GM12874 (cell line): ENCODE measurements around the gene SDHAF1.

Experiments
- CTCF ChIP-seq: IDR thresholded peaks from 2 replicates; pipeline ENCODE4 v1.5.1; 2011; ENCODE audit warnings: low read depth, mild to moderate bottlenecking, control low read depth, low read length, moderate library complexity; ENCODE audit not compliant: insufficient read depth

SDHAF1 gene

GRCh38 chr19:36003284-36003683 lies 8.3 kb downstream of the SDHAF1 start:
- no peak for TF ChIP-seq CTCF

GRCh38 chr19:36006955-36007354 lies 12.0 kb downstream of the SDHAF1 start:
- TF ChIP-seq CTCF: no peak

- no peak for TF ChIP-seq CTCF
Observed at GRCh38 chr19:36008336-36008978, 13.5 kb downstream of the SDHAF1 start, which contains the start of gene SYNE4. TSS of gene SYNE4 (minus strand) at chr19:36008813. CDS start at chr19:36008681, 132 bp downstream.

GRCh38 chr19:36009220-36009619 lies 14.2 kb downstream of the SDHAF1 start:
- TF ChIP-seq CTCF: no peak

- TF ChIP-seq CTCF: no peak
Observed at GRCh38 chr19:36009633-36010379, 14.8 kb downstream of the SDHAF1 start.

GRCh38 chr19:36010402-36010801 lies 15.4 kb downstream of the SDHAF1 start:
- TF ChIP-seq CTCF: no peak

GRCh38 chr19:36013280-36014011 lies 18.5 kb downstream of the SDHAF1 start:
- no peak for TF ChIP-seq CTCF
